H1 (cell line): Measurements from ENCODE around the gene TSPAN15. TPM values are rescaled to one million over a fixed set of nuclear protein-coding genes. Genes with fewer than 3 reads are reported as not detected.
A peak's percentile ranks its signal among the peaks of the same experiment; 100 is the strongest.

Experiments used
- CTCF ChIA-PET: fragments of 300-600 bp; sonication (Branson Sonifier 250); formaldehyde crosslinking; loops from one replicate; lab custom pipeline; 2021; ENCODE audit not compliant: partially characterized antibody; lab: Charles Lee
- POLR2A ChIA-PET: fragments of 300-600 bp; sonication (Branson Sonifier 250); formaldehyde crosslinking; loops from one replicate; lab custom pipeline; 2021; ENCODE audit warnings: inconsistent platforms; ENCODE audit not compliant: partially characterized antibody; lab: Charles Lee
- DNase-seq, 2 experiments: peaks; one replicate each; pipeline versions ENCODE4 v3.0.0 to v3.0.0-alpha.2; 2010 to 2022; ENCODE audit warnings: low spot score in 2 of 2, low read depth in 1 of 2, mixed read lengths in 1 of 2
- FAIRE-seq: peaks from 2 replicates; lab custom pipeline; 2011; peaks lifted over from hg19 to GRCh38; lab: Jason Lieb, UNC
- H2AFZ ChIP-seq: 2 replicates; pipeline ENCODE4 v1.8.1; 2012; ENCODE audit warnings: low read length, inconsistent platforms
- H2AK5ac ChIP-seq: 2 replicates; pipeline ENCODE4 v1.6.1; 2013; ENCODE audit warnings: low read depth, low read length
- H2BK120ac ChIP-seq: replicated peaks from 2 replicates; pipeline ENCODE3; 2013; ENCODE audit warnings: low read depth, low read length, inconsistent platforms
- H2BK12ac ChIP-seq: 2 replicates; pipeline ENCODE4 v1.6.1; 2013; ENCODE audit warnings: low read depth, low read length
- H2BK15ac ChIP-seq: 2 replicates; pipeline ENCODE4 v1.6.1; 2013; ENCODE audit warnings: low read length
- H2BK20ac ChIP-seq: 2 replicates; pipeline ENCODE4 v1.6.1; 2013; ENCODE audit warnings: low read length
- H2BK5ac ChIP-seq: 2 replicates; pipeline ENCODE4 v1.6.1; 2013; ENCODE audit warnings: low read depth, low read length
- H3K14ac ChIP-seq: 2 replicates; pipeline ENCODE4 v1.6.1; 2013; ENCODE audit warnings: inconsistent platforms; ENCODE audit not compliant: insufficient read length
- H3K18ac ChIP-seq: 2 replicates; pipeline ENCODE4 v1.6.1; 2013; ENCODE audit warnings: low read length; ENCODE audit errors: extremely low read depth
- H3K23ac ChIP-seq: 2 replicates; pipeline ENCODE4 v1.6.1; 2013; ENCODE audit warnings: inconsistent platforms; ENCODE audit not compliant: insufficient read length
- H3K23me2 ChIP-seq: 2 replicates; pipeline ENCODE4 v1.6.1; 2013; ENCODE audit warnings: low read depth, low read length
- H3K27ac ChIP-seq: 2 replicates; pipeline ENCODE4 v1.6.1; 2011; ENCODE audit warnings: low read depth, low read length, inconsistent platforms
- H3K27me3 ChIP-seq, 4 experiments: replicated peaks in 1 of 4; 1 replicate in 1 of 4; 2 replicates in 3 of 4; pipeline versions ENCODE4 v1.6.1 to v1.8.1; 2011 to 2013; ENCODE audit warnings: low read length in 3 of 4, mild to moderate bottlenecking in 3 of 4, inconsistent platforms in 2 of 4, mixed read lengths in 2 of 4, moderate library complexity in 1 of 4; ENCODE audit not compliant: control insufficient read depth in 3 of 4, insufficient read depth in 3 of 4; ENCODE audit errors: extremely low read depth in 1 of 4
- H3K36me3 ChIP-seq, 4 experiments: 2 replicates each; pipeline versions ENCODE4 v1.6.1 to v1.8.1; 2011 to 2013; ENCODE audit warnings: mild to moderate bottlenecking in 4 of 4, low read length in 3 of 4, moderate library complexity in 2 of 4, control low read depth in 1 of 4, inconsistent platforms in 1 of 4; ENCODE audit not compliant: insufficient read depth in 4 of 4, control insufficient read depth in 2 of 4
- H3K4ac ChIP-seq: replicated peaks from 2 replicates; pipeline ENCODE3; 2013; ENCODE audit warnings: low read length, low read depth, mixed read lengths, inconsistent platforms; ENCODE audit not compliant: insufficient read length
- H3K4me1 ChIP-seq, 4 experiments: replicated peaks in 1 of 4; 1 replicate in 1 of 4; 2 replicates in 3 of 4; pipeline versions ENCODE4 v1.6.1 to v1.8.1; 2011 to 2013; ENCODE audit warnings: low read length in 3 of 4, inconsistent platforms in 2 of 4, mixed read lengths in 1 of 4; ENCODE audit not compliant: insufficient read depth in 4 of 4, control insufficient read depth in 3 of 4
- H3K4me2 ChIP-seq, 2 experiments: 2 replicates each; pipeline versions ENCODE4 v1.6.1 to v1.8.1; 2011 to 2013; ENCODE audit warnings: low read depth in 2 of 2, low read length in 2 of 2, control low read depth in 1 of 2, inconsistent platforms in 1 of 2, mild to moderate bottlenecking in 1 of 2; ENCODE audit not compliant: insufficient read depth in 1 of 2
- H3K4me3 ChIP-seq, 4 experiments: fragments of 200-600, 300-600 bp in 1 of 4; sonication (generic), shearing (Covaris generic), sonication (Bioruptor Twin) in 1 of 4; 2 replicates each; pipeline versions ENCODE4 v1.5.1 to v1.8.1; 2011 to 2016; ENCODE audit warnings: low read length in 4 of 4, low read depth in 3 of 4, control low read depth in 2 of 4, inconsistent platforms in 2 of 4, mild to moderate bottlenecking in 2 of 4, mixed read lengths in 1 of 4, moderate library complexity in 1 of 4; ENCODE audit not compliant: insufficient read depth in 2 of 4; ENCODE audit errors: extremely low read depth in 1 of 4
- H3K56ac ChIP-seq: replicated peaks from 2 replicates; pipeline ENCODE3; 2013; ENCODE audit warnings: low read depth, mild to moderate bottlenecking, mixed read lengths, low read length, inconsistent platforms; ENCODE audit not compliant: insufficient read length
- H3K79me1 ChIP-seq: 2 replicates; pipeline ENCODE4 v1.6.1; 2013; ENCODE audit warnings: low read depth, low read length, control low read depth
- H3K79me2 ChIP-seq, 2 experiments: 2 replicates each; pipeline versions ENCODE4 v1.6.1 to v1.8.1; 2012 to 2013; ENCODE audit warnings: low read length in 2 of 2, mild to moderate bottlenecking in 2 of 2, inconsistent platforms in 1 of 2; ENCODE audit not compliant: insufficient read depth in 2 of 2, control insufficient read depth in 1 of 2
- H3K9ac ChIP-seq, 4 experiments: replicated peaks in 1 of 4; 1 replicate in 1 of 4; 2 replicates in 3 of 4; pipeline versions ENCODE4 v1.6.1 to v1.8.1; 2011 to 2013; ENCODE audit warnings: low read depth in 3 of 4, low read length in 3 of 4, control low read depth in 2 of 4, mild to moderate bottlenecking in 2 of 4, moderate library complexity in 2 of 4, inconsistent platforms in 1 of 4; ENCODE audit errors: extremely low read depth in 1 of 4
- H3K9me3 ChIP-seq, 2 experiments: 2 replicates each; pipeline versions ENCODE4 v1.6.1 to v1.8.1; 2012 to 2013; ENCODE audit warnings: mild to moderate bottlenecking in 2 of 2, moderate library complexity in 2 of 2, control low read depth in 1 of 2, inconsistent platforms in 1 of 2, low read depth in 1 of 2, low read length in 1 of 2, mixed read lengths in 1 of 2; ENCODE audit not compliant: insufficient read depth in 2 of 2
- H4K20me1 ChIP-seq, 2 experiments: replicated peaks in 1 of 2; 2 replicates each; pipeline versions ENCODE3 to v1.8.1; 2011 to 2013; ENCODE audit warnings: inconsistent platforms in 2 of 2, low read length in 2 of 2, mild to moderate bottlenecking in 1 of 2; ENCODE audit not compliant: insufficient read depth in 2 of 2, control insufficient read depth in 1 of 2
- H4K5ac ChIP-seq: 2 replicates; pipeline ENCODE4 v1.6.1; 2013; ENCODE audit warnings: low read length, low read depth, mixed read lengths, inconsistent platforms; ENCODE audit not compliant: insufficient read length
- H4K8ac ChIP-seq: 2 replicates; pipeline ENCODE4 v1.8.0; 2013; ENCODE audit warnings: mild to moderate bottlenecking, moderate library complexity, low read length, inconsistent platforms; ENCODE audit not compliant: insufficient read depth; ENCODE audit errors: extremely low read depth
- H4K91ac ChIP-seq: replicated peaks from 2 replicates; pipeline ENCODE3; 2013; ENCODE audit warnings: low read length, mixed read lengths, inconsistent platforms; ENCODE audit not compliant: insufficient read length
- BCL11A ChIP-seq, 2 experiments: IDR thresholded peaks; one replicate each; pipeline ENCODE4 v1.6.1; 2011; ENCODE audit warnings: low read depth in 2 of 2, low read length in 2 of 2, mild to moderate bottlenecking in 2 of 2
- CBX8 ChIP-seq: fragments of 300-800, 300-1000 bp; sonication (generic); IDR thresholded peaks from 2 replicates; pipeline ENCODE4 v1.7.1; 2016; ENCODE audit warnings: low read depth, low read length, borderline replicate concordance
- EGR1 ChIP-seq: IDR thresholded peaks from 2 replicates; pipeline ENCODE4 v1.6.1; 2011; ENCODE audit warnings: low read depth, low read length, borderline replicate concordance
- KDM1A ChIP-seq: fragments of 200-600, 300-600 bp; sonication (generic); IDR thresholded peaks from 2 replicates; pipeline ENCODE4 v1.7.1; 2016; ENCODE audit warnings: mild to moderate bottlenecking, low read length, borderline replicate concordance
- KDM4A ChIP-seq: IDR thresholded peaks from one replicate; pipeline ENCODE4 v1.7.1; 2012; ENCODE audit warnings: low read depth, mild to moderate bottlenecking, moderate library complexity, low read length, inconsistent platforms; ENCODE audit not compliant: severe bottlenecking
- NANOG ChIP-seq: IDR thresholded peaks from 2 replicates; pipeline ENCODE4 v1.6.1; 2011; ENCODE audit warnings: low read length, low read depth, mild to moderate bottlenecking, inconsistent platforms; ENCODE audit not compliant: insufficient read depth, poor library complexity, severe bottlenecking
- PHF8 ChIP-seq: fragments of 200-600 bp; sonication (generic); conservative IDR thresholded peaks from 2 replicates; pipeline ENCODE4 v1.7.1; 2012; ENCODE audit warnings: low read depth, mild to moderate bottlenecking, inconsistent platforms, low read length, moderate library complexity
- POLR2AphosphoS5 ChIP-seq: IDR thresholded peaks from 2 replicates; pipeline ENCODE4 v1.6.1; 2011; ENCODE audit warnings: low read depth, low read length
- POU5F1 ChIP-seq: IDR thresholded peaks from 2 replicates; pipeline ENCODE4 v1.6.1; 2011; ENCODE audit warnings: low read depth, mild to moderate bottlenecking, low read length, moderate library complexity
- RNF2 ChIP-seq: fragments of 200-900, 300-1000 bp; sonication (generic); IDR thresholded peaks from 2 replicates; pipeline ENCODE4 v1.7.1; 2016; ENCODE audit warnings: borderline replicate concordance, low read depth, mild to moderate bottlenecking, antibody characterized with exemption, low read length; ENCODE audit not compliant: poor library complexity, severe bottlenecking; ENCODE audit errors: missing control alignments
- SIX5 ChIP-seq: IDR thresholded peaks from 2 replicates; pipeline ENCODE4 v1.6.1; 2011; ENCODE audit warnings: mild to moderate bottlenecking, low read depth, low read length
- SP1 ChIP-seq: IDR thresholded peaks from 2 replicates; pipeline ENCODE4 v1.6.1; 2011; ENCODE audit warnings: low read depth, low read length
- SUZ12 ChIP-seq: fragments of 200-600 bp; sonication (generic); IDR thresholded peaks from 2 replicates; pipeline ENCODE4 v1.6.1; 2012; ENCODE audit warnings: mild to moderate bottlenecking, inconsistent platforms, low read length, moderate library complexity, mixed read lengths
- WGBS, 2 experiments: shearing (Covaris generic) in 1 of 2; methylation state at CpG; one replicate each; pipeline versions ENCODE4 v1.1.6 to v1.1.7; 2013 to 2015; ENCODE audit warnings: low lambda C conversion rate in 2 of 2, mixed read lengths in 2 of 2, inconsistent platforms in 1 of 2, low coverage in 1 of 2, missing lambda C conversion rate in 1 of 2; ENCODE audit not compliant: insufficient replicate concordance in 2 of 2, insufficient coverage in 1 of 2, insufficient read length in 1 of 2; ENCODE audit errors: extremely low coverage in 1 of 2, missing lambda C conversion rate in 1 of 2; 5-methylcytosine and 5-hydroxymethylcytosine counted together
- polyA plus RNA-seq, 7 experiments: library from polyadenylated mRNA; depleted of rRNA in 3 of 7; stranded (reverse) in 5 of 7; unstranded in 2 of 7; fragments of >200 nt in 5 of 7; fragments of 200-250 nt in 2 of 7; gene quantifications; 1 replicate in 5 of 7; 2 replicates in 1 of 7; 4 replicates in 1 of 7; pipeline versions ENCODE4 v1.2.1 to v1.2.3, GENCODE V29; 2011 to 2013; ENCODE audit warnings: missing spikeins in 2 of 7, mixed read lengths in 2 of 7
- total RNA-seq: library from RNA; stranded (reverse); fragmentation: NEBNext Ultra II Directional; extraction: Animal tissue kit (Norgen Biotek cat#: 25700); gene quantifications from 2 replicates; pipeline ENCODE4 v1.2.1, GENCODE V29; 2021

TSPAN15 gene
- total and polyA plus RNA-seq, 2 of the 8 experiments (the other 6 are each of a cell fraction or from before 2014, with no cell fraction given): 9.7 to 20.0 TPM

DNA sequence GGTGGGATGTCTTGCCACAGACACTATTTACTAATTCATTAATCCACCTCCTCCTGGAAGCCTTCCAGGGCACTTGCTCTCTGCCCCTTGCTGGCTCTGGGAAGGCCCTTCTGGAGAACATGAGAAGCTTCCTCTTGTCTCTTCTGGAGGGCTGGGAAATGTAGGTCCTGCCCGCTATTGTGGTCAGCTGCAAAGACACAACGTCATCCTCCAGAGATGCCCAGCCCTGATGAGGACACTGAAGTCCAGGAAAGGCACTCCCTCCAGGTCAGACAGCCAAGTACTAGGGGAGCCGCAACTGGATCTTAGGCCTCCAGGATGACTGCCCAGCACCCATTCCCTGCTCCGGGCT is 24.9 kb upstream of the TSPAN15 start:
- H3K4ac ChIP-seq: no peak overlapping the region
- H3K4me2 ChIP-seq: no peak overlapping the region
- H3K23ac ChIP-seq: no peak overlapping the region
- no peaks in the 10 kb centered on the region for H4K20me1 ChIP-seq
- TF ChIP-seq EGR1 (no peak), RNF2 (no peak), NANOG (no peak), POLR2AphosphoS5 (no peak), SUZ12 (no peak), BCL11A (IDR thresholded peaks at IDR 0.05; ENCODE audit: low read depth in 2 of 2, low read length in 2 of 2) (no peak), SP1 (no peak), SIX5 (no peak), KDM4A (no peak), KDM1A (no peak), CBX8 (no peak), POU5F1 (no peak), PHF8 (no peak)
- peak overlapping the region; percentile 63 for H4K8ac ChIP-seq
- no peak overlapping the region for H3K27ac ChIP-seq
- no peaks in the 10 kb centered on the region for H3K79me2 ChIP-seq
- H3K36me3 ChIP-seq: no peaks in the 10 kb centered on the region
- no peak overlapping the region for H2BK5ac ChIP-seq
- H2BK15ac ChIP-seq: no peak overlapping the region
- no peak overlapping the region for H2AK5ac ChIP-seq
- 82% methylated on average over 4 of the region's 4 CpGs; no CpG with 5 or more reads in 1 of the 2 experiments for WGBS, 2 experiments
- no peak overlapping the region for H3K18ac ChIP-seq
- ChIA-PET POLR2A (no interaction called here), CTCF (interaction anchor here (0.6 to 16.6 kb wide), 9 partner anchors 8 to 532 kb away, joined by 3 to 150 read pairs (median 4); partner anchors contain the start of gene TSPAN15)
- no peaks in the 10 kb centered on the region for H3K79me1 ChIP-seq
- H3K9me3 ChIP-seq: no peaks in the 10 kb centered on the region
- no peak overlapping the region for H4K5ac ChIP-seq
- no peak for DNase-seq
- no peak overlapping the region for H2AFZ ChIP-seq
- no peak overlapping the region for H3K9ac ChIP-seq
- H3K27me3 ChIP-seq: no peaks in the 10 kb centered on the region
- H3K56ac ChIP-seq: no peak overlapping the region
- no peak overlapping the region for H3K4me3 ChIP-seq
- H4K91ac ChIP-seq: no peak overlapping the region
- H2BK12ac ChIP-seq: no peak overlapping the region
- no peaks in the 10 kb centered on the region for H3K4me1 ChIP-seq
- no peak overlapping the region for H3K14ac ChIP-seq
- no peak overlapping the region for H2BK120ac ChIP-seq
- H3K23me2 ChIP-seq: no peaks in the 10 kb centered on the region
- H2BK20ac ChIP-seq: no peak overlapping the region
- no peak for FAIRE-seq
